ENCODE data around the gene EP400.
A peak's percentile ranks its signal among the peaks of the same experiment; 100 is the strongest.

Gene EP400

DNA sequence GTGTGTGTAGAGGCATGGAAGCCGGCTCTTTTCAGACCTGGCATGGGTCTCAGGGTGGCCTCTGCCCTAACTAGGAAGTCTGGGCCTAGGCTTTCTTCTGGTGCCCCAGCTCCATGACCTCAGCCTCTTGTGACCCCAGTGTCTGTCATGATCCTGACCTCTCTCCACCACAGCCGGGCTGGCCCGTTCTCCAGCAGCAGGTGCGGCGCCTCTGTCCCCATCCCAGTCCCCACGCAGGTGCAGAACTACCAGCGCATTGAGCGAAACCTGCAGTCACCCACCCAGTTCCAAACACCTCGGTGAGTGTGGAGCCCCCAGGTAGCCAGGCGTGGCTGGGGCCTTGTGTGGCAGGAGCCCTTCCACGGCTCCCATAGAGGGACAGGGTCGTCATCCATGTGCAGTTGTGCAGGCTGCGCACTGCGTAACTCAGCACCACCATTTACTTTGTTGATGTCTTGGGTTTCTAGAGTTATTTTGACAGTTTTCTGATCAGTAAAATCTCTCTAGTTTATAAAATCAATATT lies 35.5 kb upstream of the EP400 start:
- TF ChIP-seq, protein P1, sequence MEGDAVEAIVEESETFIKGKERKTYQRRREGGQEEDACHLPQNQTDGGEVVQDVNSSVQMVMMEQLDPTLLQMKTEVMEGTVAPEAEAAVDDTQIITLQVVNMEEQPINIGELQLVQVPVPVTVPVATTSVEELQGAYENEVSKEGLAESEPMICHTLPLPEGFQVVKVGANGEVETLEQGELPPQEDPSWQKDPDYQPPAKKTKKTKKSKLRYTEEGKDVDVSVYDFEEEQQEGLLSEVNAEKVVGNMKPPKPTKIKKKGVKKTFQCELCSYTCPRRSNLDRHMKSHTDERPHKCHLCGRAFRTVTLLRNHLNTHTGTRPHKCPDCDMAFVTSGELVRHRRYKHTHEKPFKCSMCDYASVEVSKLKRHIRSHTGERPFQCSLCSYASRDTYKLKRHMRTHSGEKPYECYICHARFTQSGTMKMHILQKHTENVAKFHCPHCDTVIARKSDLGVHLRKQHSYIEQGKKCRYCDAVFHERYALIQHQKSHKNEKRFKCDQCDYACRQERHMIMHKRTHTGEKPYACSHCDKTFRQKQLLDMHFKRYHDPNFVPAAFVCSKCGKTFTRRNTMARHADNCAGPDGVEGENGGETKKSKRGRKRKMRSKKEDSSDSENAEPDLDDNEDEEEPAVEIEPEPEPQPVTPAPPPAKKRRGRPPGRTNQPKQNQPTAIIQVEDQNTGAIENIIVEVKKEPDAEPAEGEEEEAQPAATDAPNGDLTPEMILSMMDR (conservative IDR thresholded peaks at IDR 0.05; ENCODE audit: low read depth), result no peak
- POLR2A ChIA-PET (ENCODE audit: low non-redundant PET), result no interaction called here

DNA sequence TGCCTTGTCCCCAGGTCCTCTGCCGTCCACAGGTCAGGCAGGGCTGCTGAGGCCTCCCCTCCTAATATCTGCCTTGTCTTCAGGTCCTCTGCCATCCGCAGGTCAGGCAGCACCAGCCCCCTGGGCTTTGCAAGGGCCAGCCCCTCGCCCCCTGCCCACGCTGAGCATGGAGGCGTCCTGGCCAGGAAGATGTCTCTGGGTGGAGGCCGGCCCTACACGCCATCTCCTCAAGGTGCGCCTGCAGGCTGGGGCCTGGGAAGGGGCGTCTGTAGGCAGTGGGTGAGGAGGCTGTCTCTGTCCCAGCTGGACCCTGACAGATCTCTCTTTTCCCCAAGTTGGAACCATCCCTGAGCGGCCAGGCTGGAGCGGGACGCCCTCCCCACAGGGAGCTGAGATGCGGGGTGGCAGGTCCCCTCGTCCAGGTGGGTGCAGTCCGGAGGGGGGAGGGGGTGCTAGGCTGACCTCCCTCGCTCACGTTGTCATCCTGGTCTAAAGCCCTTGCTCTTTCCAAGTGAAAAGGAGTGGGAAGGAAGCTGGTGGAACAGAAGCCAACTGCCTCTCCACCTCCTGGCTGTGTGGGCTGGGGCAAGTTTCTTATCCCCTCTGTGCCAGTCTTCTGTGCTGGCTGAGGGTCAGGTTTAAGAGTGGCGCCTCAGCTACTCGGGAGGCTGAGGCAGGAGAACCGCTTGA lies 34.6 kb upstream of the EP400 start:
- CTCF ChIA-PET, result no interaction called here
- POLR2A ChIA-PET (ENCODE audit: low non-redundant PET), result no interaction called here
- no peak for DNase-seq (ENCODE audit: low spot score)
- H3K27ac ChIP-seq, result no peak overlapping the region
- TF ChIP-seq, protein P1 (conservative IDR thresholded peaks at IDR 0.05; ENCODE audit: low read depth), result no peak

More for the DNA sequence above, 35.5 kb upstream of the EP400 start:
- no peak for DNase-seq (ENCODE audit: low spot score)
- CTCF ChIA-PET, result no interaction called here
- H3K27ac ChIP-seq, result 0 out of 2 replicates have a peak overlapping the region, but pooled peaks have one; percentile 68

DNA sequence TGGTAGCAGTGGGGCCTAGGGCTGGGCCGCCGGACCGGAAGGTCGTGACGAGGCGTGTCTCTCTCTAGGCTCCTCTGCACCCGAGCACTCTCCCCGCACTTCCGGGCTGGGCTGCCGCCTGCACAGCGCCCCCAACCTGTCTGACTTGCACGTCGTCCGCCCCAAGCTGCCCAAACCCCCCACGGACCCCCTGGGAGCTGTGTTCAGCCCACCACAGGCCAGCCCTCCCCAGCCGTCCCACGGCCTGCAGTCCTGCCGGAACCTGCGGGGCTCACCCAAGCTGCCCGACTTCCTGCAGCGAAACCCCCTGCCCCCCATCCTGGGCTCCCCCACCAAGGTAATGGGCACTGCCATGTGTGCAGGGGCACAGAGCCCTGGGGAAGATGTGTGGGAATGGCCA lies 33.9 kb upstream of the EP400 start:
- H3K27ac ChIP-seq, result no peak overlapping the region
- POLR2A ChIA-PET (ENCODE audit: low non-redundant PET), result no interaction called here
- CTCF ChIA-PET, result no interaction called here
- no peak for DNase-seq (ENCODE audit: low spot score)
- TF ChIP-seq, protein P1 (conservative IDR thresholded peaks at IDR 0.05; ENCODE audit: low read depth), result no peak

DNA sequence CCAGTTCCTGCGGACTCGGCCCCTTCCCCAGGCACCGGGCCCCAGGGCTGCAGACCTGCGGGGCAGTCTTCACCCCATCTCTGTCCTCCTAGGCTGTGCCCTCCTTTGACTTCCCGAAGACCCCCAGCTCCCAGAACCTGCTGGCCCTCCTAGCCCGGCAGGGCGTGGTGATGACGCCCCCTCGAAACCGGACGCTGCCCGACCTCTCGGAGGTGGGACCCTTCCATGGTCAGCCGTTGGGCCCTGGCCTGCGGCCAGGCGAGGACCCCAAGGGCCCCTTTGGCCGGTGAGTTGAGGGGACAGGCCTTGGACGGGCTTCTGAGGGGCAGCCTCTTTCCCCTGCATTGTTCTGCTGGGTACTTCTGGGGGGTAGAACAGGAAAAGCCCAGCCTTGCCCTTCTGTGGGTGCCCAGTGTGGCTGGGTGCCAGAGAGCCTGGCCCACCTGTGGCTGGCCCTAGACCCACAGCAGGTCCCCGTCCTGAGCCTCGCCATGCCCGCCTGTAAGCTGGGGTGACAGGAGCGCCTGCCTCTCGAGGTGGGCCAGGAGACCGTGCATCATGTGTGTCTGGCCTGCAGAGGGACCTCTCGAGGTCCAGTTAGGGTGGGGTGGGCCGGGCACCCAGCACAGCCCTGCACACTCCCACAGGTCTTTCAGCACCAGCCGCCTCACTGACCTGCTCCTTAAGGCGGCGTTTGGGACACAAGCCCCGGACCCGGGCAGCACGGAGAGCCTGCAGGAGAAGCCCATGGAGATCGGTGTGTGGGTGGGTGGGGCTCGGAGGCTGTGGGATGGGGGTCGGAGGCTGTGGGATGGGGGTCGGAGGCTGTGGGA lies 33.2 kb upstream of the EP400 start:
- TF ChIP-seq, protein P1 (conservative IDR thresholded peaks at IDR 0.05; ENCODE audit: low read depth), result no peak
- CTCF ChIA-PET, result no interaction called here
- POLR2A ChIA-PET (ENCODE audit: low non-redundant PET), result no interaction called here
- H3K27ac ChIP-seq, result no peak overlapping the region
- no peak for DNase-seq (ENCODE audit: low spot score)

DNA sequence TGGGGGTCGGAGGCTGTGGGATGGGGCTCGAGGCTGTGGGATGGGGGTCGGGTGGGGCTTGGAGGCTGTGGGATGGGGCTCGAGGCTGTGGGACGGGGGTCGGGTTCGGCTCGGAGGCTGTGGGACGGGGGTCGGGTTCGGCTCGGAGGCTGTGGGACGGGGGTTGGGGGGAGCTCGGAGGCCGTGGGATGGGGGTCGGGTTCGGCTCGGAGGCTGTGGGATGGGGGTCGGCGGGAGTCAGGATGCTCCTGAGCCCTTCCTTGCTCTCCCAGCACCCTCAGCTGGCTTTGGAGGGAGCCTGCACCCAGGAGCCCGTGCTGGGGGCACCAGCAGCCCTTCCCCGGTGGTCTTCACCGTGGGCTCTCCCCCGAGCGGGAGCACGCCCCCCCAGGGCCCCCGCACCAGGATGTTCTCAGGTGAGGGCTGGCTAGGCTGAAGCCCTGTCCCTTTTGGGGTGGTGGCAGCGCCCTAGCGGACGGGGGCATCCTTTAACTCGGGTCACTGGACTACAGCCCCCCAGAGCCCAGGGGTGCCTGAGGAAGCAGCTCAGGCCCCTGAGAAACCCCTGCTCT lies 32.5 kb upstream of the EP400 start:
- no peak overlapping the region for H3K27ac ChIP-seq
- CTCF ChIA-PET, result no interaction called here
- TF ChIP-seq, protein P1 (conservative IDR thresholded peaks at IDR 0.05; ENCODE audit: low read depth), result no peak
- DNase-seq (ENCODE audit: low spot score), result no peak
- POLR2A ChIA-PET (ENCODE audit: low non-redundant PET), result no interaction called here

DNA sequence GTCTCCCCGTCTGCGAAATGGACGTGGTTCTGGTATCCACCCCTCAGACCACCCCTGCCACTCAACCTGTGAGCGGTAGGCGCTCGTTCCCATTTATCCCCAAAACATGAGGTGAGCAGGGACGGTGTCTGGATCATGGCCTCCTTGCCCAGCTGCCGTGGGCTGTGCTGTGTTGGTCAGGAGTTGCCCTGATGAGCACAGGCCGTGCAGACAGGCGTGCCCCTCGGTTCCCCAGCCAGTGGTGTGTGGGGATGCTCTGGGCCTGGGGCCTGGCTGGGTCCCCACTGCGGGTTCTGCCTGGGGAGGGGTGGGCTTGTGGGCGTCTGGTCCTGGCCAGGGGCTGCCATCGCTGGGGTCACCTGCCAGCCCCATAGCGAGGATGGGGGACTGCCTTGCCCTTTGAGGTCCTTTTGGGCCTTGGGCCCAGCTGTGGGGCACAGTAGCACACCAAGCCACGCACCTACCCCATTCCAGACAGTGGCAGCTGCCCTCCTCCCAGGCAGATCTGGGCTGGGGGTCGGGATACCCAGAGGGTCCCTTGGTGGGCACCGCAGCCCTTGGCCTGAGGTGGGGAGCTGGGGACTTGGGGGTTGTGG lies 31.9 kb upstream of the EP400 start:
- TF ChIP-seq, protein P1 (conservative IDR thresholded peaks at IDR 0.05; ENCODE audit: low read depth), result no peak
- no peak overlapping the region for H3K27ac ChIP-seq
- CTCF ChIA-PET, result no interaction called here
- POLR2A ChIA-PET (ENCODE audit: low non-redundant PET), result no interaction called here
- no peak for DNase-seq (ENCODE audit: low spot score)

All from RWPE1 (cell line).